Gastroesophageal sphincter (tissue), 3 donors: ENCODE data around the gene PACS1.

ENCODE experiments used
- CTCF ChIP-seq, 4 experiments: fragments of 200-600 bp in 2 of 4; fragments of 450-650 bp in 2 of 4; sonication (generic) in 1 of 4; IDR thresholded peaks; one replicate each; pipeline ENCODE4 v1.5.1; 2017 to 2019; ENCODE audit warnings: antibody characterized with exemption in 4 of 4, mild to moderate bottlenecking in 2 of 4, moderate library complexity in 2 of 4
- POLR2A ChIP-seq, 2 donors: fragments of 450-650 bp; IDR thresholded peaks; one replicate each; pipeline ENCODE4 v1.6.1; 2017; ENCODE audit warnings: antibody characterized with exemption in 2 of 2, mild to moderate bottlenecking in 2 of 2, moderate library complexity in 1 of 2
- POLR2AphosphoS5 ChIP-seq: sonication (generic); formaldehyde crosslinking; IDR thresholded peaks from one replicate; pipeline ENCODE4 v1.6.1; 2017; ENCODE audit warnings: antibody characterized with exemption

- TF ChIP-seq CTCF (IDR thresholded peaks at IDR 0.05) = no peak
- no peak for TF ChIP-seq POLR2A (IDR thresholded peaks at IDR 0.05)
- no peak for TF ChIP-seq POLR2AphosphoS5
Observed at GRCh38 chr11:66272596-66272995, 202.5 kb downstream of the PACS1 start.
